Liver (tissue), 9 donors: ENCODE data around the gene IKZF1. TPM values are rescaled to one million over a fixed set of nuclear protein-coding genes. Genes with fewer than 3 reads are reported as not detected.

Source experiments
- DNase-seq: peaks from one replicate; pipeline ENCODE4 v3.0.0-alpha.2; 2017; ENCODE audit warnings: low spot score
- H3K27ac ChIP-seq, 2 donors: one replicate each; pipeline ENCODE4 v1.7.0; 2013; ENCODE audit warnings: inconsistent platforms in 2 of 2, low read length in 2 of 2, control low read depth in 1 of 2, low read depth in 1 of 2, mild to moderate bottlenecking in 1 of 2
- H3K27me3 ChIP-seq, 4 donors: one replicate each; pipeline versions ENCODE4 v1.6.1 to v1.7.0; 2013; ENCODE audit warnings: low read length in 3 of 4, inconsistent platforms in 1 of 4, mild to moderate bottlenecking in 1 of 4, moderate library complexity in 1 of 4; ENCODE audit not compliant: control insufficient read depth in 4 of 4, insufficient read depth in 4 of 4
- H3K36me3 ChIP-seq, 4 donors: one replicate each; pipeline versions ENCODE4 v1.6.1 to v1.7.0; 2013; ENCODE audit warnings: low read length in 3 of 4, mild to moderate bottlenecking in 3 of 4, low read depth in 1 of 4, moderate library complexity in 1 of 4; ENCODE audit not compliant: control insufficient read depth in 4 of 4, insufficient read depth in 3 of 4
- H3K4me1 ChIP-seq, 4 donors: one replicate each; pipeline versions ENCODE4 v1.6.1 to v1.7.0; 2013; ENCODE audit warnings: low read length in 3 of 4, mild to moderate bottlenecking in 3 of 4, moderate library complexity in 1 of 4; ENCODE audit not compliant: control insufficient read depth in 4 of 4, insufficient read depth in 4 of 4
- H3K4me3 ChIP-seq, 3 donors: one replicate each; pipeline versions ENCODE4 v1.6.1 to v1.7.0; 2013; ENCODE audit warnings: low read length in 3 of 3, control low read depth in 1 of 3, low read depth in 1 of 3, mild to moderate bottlenecking in 1 of 3
- H3K9ac ChIP-seq, 2 donors: one replicate each; pipeline ENCODE4 v1.7.0; 2013; ENCODE audit warnings: low read length in 2 of 2, mild to moderate bottlenecking in 2 of 2, moderate library complexity in 2 of 2, control low read depth in 1 of 2, low read depth in 1 of 2
- H3K9me3 ChIP-seq, 4 donors: one replicate each; pipeline versions ENCODE4 v1.6.1 to v1.7.0; 2013; ENCODE audit warnings: low read length in 3 of 4; ENCODE audit not compliant: control insufficient read depth in 4 of 4
- ATF3 ChIP-seq: IDR thresholded peaks from 2 replicates; pipeline ENCODE4 v1.6.1; 2016; ENCODE audit warnings: antibody characterized with exemption
- EGR1 ChIP-seq, 2 donors: IDR thresholded peaks; 2 replicates each; pipeline ENCODE4 v1.6.1; 2016 to 2018; ENCODE audit warnings: antibody characterized with exemption in 2 of 2, low read depth in 2 of 2
- FOXA1 ChIP-seq: IDR thresholded peaks from 2 replicates; pipeline ENCODE4 v1.6.1; 2016; ENCODE audit warnings: antibody characterized with exemption
- FOXA2 ChIP-seq: IDR thresholded peaks from 2 replicates; pipeline ENCODE4 v1.6.1; 2016; ENCODE audit warnings: antibody characterized with exemption
- GABPA ChIP-seq, 2 donors: IDR thresholded peaks in 1 of 2; conservative IDR thresholded peaks in 1 of 2; 2 replicates each; pipeline ENCODE4 v1.6.1; 2016; ENCODE audit warnings: antibody characterized with exemption in 2 of 2, mild to moderate bottlenecking in 1 of 2, moderate library complexity in 1 of 2
- HNF4A ChIP-seq, 2 donors: conservative IDR thresholded peaks; 2 replicates each; pipeline ENCODE4 v1.6.1; 2016; ENCODE audit warnings: antibody characterized with exemption in 2 of 2, mild to moderate bottlenecking in 2 of 2
- HNF4G ChIP-seq: IDR thresholded peaks from 2 replicates; pipeline ENCODE4 v1.6.1; 2016; ENCODE audit warnings: antibody characterized with exemption
- JUND ChIP-seq, 2 donors: IDR thresholded peaks; 2 replicates each; pipeline ENCODE4 v1.6.1; 2016; ENCODE audit warnings: antibody characterized with exemption in 2 of 2
- NR2F2 ChIP-seq: IDR thresholded peaks from 2 replicates; pipeline ENCODE4 v1.6.1; 2016; ENCODE audit warnings: antibody characterized with exemption
- RAD21 ChIP-seq, 2 donors: IDR thresholded peaks; 2 replicates each; pipeline ENCODE4 v1.6.1; 2016; ENCODE audit warnings: antibody characterized with exemption in 2 of 2, mild to moderate bottlenecking in 2 of 2
- RXRA ChIP-seq, 2 donors: IDR thresholded peaks; 2 replicates each; pipeline ENCODE4 v1.6.1; 2017 to 2018; ENCODE audit warnings: antibody characterized with exemption in 2 of 2, mild to moderate bottlenecking in 1 of 2
- SP1 ChIP-seq: IDR thresholded peaks from 2 replicates; pipeline ENCODE4 v1.6.1; 2018; ENCODE audit warnings: antibody characterized with exemption, mild to moderate bottlenecking
- TAF1 ChIP-seq: conservative IDR thresholded peaks from 2 replicates; pipeline ENCODE4 v1.6.1; 2016; ENCODE audit warnings: antibody characterized with exemption, mild to moderate bottlenecking
- YY1 ChIP-seq: IDR thresholded peaks from 2 replicates; pipeline ENCODE4 v1.6.1; 2016; ENCODE audit warnings: antibody characterized with exemption, mild to moderate bottlenecking
- WGBS: extraction: QIAGEN DNeasy Blood & Tissue Kit; methylation state at CpG from one replicate; pipeline ENCODE4 v1.1.7; 2013; 5-methylcytosine and 5-hydroxymethylcytosine counted together
- polyA plus RNA-seq, 2 donors: library from polyadenylated mRNA; stranded (reverse) in 1 of 2; unstranded in 1 of 2; fragments of 200-250 nt in 1 of 2; fragments of >200 nt in 1 of 2; fragmentation: Nextera tagmentation in 1 of 2; extraction: Ambion mirVana in 1 of 2; gene quantifications; one replicate each; pipeline versions ENCODE4 v1.2.1 to v1.2.3, GENCODE V29; 2013 to 2015
- total RNA-seq, 2 donors: library from RNA; depleted of rRNA; stranded (reverse); fragments of >200 nt; gene quantifications; one replicate each; pipeline ENCODE4 v1.2.3, GENCODE V29; 2014
- TF ChIP-seq, protein P1 (sequence below): IDR thresholded peaks from 2 replicates; pipeline ENCODE4 v1.6.1; 2016; ENCODE audit warnings: antibody characterized with exemption, mild to moderate bottlenecking
- TF ChIP-seq, protein P2 (sequence below): fragments of 150-350 bp; IDR thresholded peaks from 2 replicates; pipeline ENCODE4 v1.5.1; 2017; ENCODE audit warnings: improper control_type of control experiment, low read depth, low read length; ENCODE audit not compliant: missing input control
- TF ChIP-seq, protein P3 (sequence below): IDR thresholded peaks from 2 replicates; pipeline ENCODE4 v1.6.1; 2016; ENCODE audit warnings: antibody characterized with exemption
- TF ChIP-seq, protein P4 (sequence below): IDR thresholded peaks from 2 replicates; pipeline ENCODE4 v1.6.1; 2016; ENCODE audit warnings: antibody characterized with exemption
- donor health status: healthy.
- donor health status: healthy.
- donor health status: healthy.
- donor health status: healthy.
- donor health status: healthy.

IKZF1 gene
- total and polyA plus RNA-seq, 4 donors = 1.6 to 43.5 (median 6.2) TPM

DNA sequence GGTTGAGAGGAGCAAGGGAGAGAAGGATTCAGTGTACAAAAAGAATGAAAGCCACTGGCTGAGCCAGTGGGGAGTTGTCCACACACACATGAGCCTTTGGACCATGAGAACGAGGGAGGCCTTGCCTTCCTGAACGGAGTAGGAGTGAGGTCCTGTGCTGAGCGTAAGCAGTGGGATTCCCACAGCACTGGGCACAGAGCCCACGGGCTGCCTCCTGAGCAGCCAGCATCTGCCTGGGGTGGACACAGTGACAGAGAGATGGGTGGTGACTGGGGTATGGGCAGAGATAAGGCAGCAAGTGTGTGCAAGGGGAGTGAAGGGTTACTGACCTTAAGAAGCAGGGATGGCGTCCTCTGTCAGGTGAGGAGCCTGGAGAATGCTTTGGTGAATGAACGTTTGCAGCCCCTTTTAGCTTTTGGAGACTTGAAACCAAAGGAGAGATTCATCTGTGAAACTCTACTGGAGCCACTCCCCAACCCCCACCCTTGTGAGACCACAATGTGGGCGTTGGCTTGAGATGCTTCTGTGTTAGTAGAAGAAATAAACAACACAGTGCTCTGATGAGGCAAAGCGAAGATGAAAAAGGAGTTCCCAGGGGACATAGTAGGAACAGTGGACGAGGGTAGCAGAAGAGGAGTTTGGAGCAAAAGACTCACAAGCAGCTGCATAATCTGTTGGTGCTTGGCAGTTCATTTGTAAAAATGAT is 89.2 kb downstream of the IKZF1 start:
- Histone ChIP-seq H3K9ac (no peak overlapping the region), H3K27me3 (peaks cover 0 to 4% (median 0%) of the 10 kb centered on the region in 4 donors), H3K27ac (no peak overlapping the region), H3K36me3 (no peaks in the 10 kb centered on the region), H3K4me3 (no peak overlapping the region), H3K4me1 (no peaks in the 10 kb centered on the region), H3K9me3 (peaks cover 0 to 2% (median 0%) of the 10 kb centered on the region in 4 donors)
- 62% methylated on average over 9 of the region's 9 CpGs for WGBS
- TF ChIP-seq GABPA (IDR thresholded peaks at IDR 0.05 in 1 of 2, conservative IDR thresholded peaks at IDR 0.05 in 1 of 2) (no peak), YY1 (no peak), NR2F2 (no peak), TAF1 (no peak), ATF3 (no peak), JUND (IDR thresholded peaks at IDR 0.05) (no peak), SP1 (no peak), HNF4A (conservative IDR thresholded peaks at IDR 0.05) (no peak), EGR1 (IDR thresholded peaks at IDR 0.05; ENCODE audit: low read depth in 2 of 2) (no peak), FOXA2 (no peak), HNF4G (no peak), RXRA (IDR thresholded peaks at IDR 0.05) (no peak), RAD21 (IDR thresholded peaks at IDR 0.05) (no peak), FOXA1 (no peak)
- TF ChIP-seq, protein P1, sequence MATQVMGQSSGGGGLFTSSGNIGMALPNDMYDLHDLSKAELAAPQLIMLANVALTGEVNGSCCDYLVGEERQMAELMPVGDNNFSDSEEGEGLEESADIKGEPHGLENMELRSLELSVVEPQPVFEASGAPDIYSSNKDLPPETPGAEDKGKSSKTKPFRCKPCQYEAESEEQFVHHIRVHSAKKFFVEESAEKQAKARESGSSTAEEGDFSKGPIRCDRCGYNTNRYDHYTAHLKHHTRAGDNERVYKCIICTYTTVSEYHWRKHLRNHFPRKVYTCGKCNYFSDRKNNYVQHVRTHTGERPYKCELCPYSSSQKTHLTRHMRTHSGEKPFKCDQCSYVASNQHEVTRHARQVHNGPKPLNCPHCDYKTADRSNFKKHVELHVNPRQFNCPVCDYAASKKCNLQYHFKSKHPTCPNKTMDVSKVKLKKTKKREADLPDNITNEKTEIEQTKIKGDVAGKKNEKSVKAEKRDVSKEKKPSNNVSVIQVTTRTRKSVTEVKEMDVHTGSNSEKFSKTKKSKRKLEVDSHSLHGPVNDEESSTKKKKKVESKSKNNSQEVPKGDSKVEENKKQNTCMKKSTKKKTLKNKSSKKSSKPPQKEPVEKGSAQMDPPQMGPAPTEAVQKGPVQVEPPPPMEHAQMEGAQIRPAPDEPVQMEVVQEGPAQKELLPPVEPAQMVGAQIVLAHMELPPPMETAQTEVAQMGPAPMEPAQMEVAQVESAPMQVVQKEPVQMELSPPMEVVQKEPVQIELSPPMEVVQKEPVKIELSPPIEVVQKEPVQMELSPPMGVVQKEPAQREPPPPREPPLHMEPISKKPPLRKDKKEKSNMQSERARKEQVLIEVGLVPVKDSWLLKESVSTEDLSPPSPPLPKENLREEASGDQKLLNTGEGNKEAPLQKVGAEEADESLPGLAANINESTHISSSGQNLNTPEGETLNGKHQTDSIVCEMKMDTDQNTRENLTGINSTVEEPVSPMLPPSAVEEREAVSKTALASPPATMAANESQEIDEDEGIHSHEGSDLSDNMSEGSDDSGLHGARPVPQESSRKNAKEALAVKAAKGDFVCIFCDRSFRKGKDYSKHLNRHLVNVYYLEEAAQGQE = no peak
- TF ChIP-seq, protein P2, sequence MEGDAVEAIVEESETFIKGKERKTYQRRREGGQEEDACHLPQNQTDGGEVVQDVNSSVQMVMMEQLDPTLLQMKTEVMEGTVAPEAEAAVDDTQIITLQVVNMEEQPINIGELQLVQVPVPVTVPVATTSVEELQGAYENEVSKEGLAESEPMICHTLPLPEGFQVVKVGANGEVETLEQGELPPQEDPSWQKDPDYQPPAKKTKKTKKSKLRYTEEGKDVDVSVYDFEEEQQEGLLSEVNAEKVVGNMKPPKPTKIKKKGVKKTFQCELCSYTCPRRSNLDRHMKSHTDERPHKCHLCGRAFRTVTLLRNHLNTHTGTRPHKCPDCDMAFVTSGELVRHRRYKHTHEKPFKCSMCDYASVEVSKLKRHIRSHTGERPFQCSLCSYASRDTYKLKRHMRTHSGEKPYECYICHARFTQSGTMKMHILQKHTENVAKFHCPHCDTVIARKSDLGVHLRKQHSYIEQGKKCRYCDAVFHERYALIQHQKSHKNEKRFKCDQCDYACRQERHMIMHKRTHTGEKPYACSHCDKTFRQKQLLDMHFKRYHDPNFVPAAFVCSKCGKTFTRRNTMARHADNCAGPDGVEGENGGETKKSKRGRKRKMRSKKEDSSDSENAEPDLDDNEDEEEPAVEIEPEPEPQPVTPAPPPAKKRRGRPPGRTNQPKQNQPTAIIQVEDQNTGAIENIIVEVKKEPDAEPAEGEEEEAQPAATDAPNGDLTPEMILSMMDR = no peak
- TF ChIP-seq, protein P3, sequence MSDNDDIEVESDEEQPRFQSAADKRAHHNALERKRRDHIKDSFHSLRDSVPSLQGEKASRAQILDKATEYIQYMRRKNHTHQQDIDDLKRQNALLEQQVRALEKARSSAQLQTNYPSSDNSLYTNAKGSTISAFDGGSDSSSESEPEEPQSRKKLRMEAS = no peak
- TF ChIP-seq, protein P4, sequence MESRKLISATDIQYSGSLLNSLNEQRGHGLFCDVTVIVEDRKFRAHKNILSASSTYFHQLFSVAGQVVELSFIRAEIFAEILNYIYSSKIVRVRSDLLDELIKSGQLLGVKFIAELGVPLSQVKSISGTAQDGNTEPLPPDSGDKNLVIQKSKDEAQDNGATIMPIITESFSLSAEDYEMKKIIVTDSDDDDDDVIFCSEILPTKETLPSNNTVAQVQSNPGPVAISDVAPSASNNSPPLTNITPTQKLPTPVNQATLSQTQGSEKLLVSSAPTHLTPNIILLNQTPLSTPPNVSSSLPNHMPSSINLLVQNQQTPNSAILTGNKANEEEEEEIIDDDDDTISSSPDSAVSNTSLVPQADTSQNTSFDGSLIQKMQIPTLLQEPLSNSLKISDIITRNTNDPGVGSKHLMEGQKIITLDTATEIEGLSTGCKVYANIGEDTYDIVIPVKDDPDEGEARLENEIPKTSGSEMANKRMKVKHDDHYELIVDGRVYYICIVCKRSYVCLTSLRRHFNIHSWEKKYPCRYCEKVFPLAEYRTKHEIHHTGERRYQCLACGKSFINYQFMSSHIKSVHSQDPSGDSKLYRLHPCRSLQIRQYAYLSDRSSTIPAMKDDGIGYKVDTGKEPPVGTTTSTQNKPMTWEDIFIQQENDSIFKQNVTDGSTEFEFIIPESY = no peak
- DNase-seq = peak; percentile 61
